ENCODE results near the gene LGMN. TPM values are rescaled to one million over a fixed set of nuclear protein-coding genes. Genes with fewer than 3 reads are reported as not detected.
A peak's percentile ranks its signal among the peaks of the same experiment; 100 is the strongest.

The LGMN gene
- total RNA-seq, 1 donor, result 4.6 TPM

GRCh38 chr14:92702441-92702918 is 45.9 kb downstream of the LGMN start:
- no peak for DNase-seq (ENCODE audit: low read depth in 2 of 3, low spot score in 2 of 3)

- no peak for DNase-seq (ENCODE audit: low read depth in 2 of 3, low spot score in 2 of 3)
Observed at GRCh38 chr14:92701826-92702225, 46.6 kb downstream of the LGMN start.

GRCh38 chr14:92698393-92698792 is 50.0 kb downstream of the LGMN start:
- no peak for DNase-seq (ENCODE audit: low read depth in 2 of 3, low spot score in 2 of 3)

- peak in 1 of 3 donors; percentile 42 for DNase-seq (ENCODE audit: low read depth in 2 of 3, low spot score in 2 of 3)
Observed at GRCh38 chr14:92696366-92696765, 52.1 kb downstream of the LGMN start.

GRCh38 chr14:92695562-92695961 is 52.9 kb downstream of the LGMN start:
- no peak for DNase-seq (ENCODE audit: low read depth in 2 of 3, low spot score in 2 of 3)

- DNase-seq (ENCODE audit: low read depth in 2 of 3, low spot score in 2 of 3), result no peak
Observed at GRCh38 chr14:92694807-92695206, 53.6 kb downstream of the LGMN start.

- DNase-seq (ENCODE audit: low read depth in 2 of 3, low spot score in 2 of 3), result no peak
Observed at GRCh38 chr14:92693998-92694795, 54.2 kb downstream of the LGMN start.

GRCh38 chr14:92692822-92693226 is 55.6 kb downstream of the LGMN start:
- DNase-seq (ENCODE audit: low read depth in 2 of 3, low spot score in 2 of 3), result peak in 2 of 3 donors; percentile 83 to 95

- DNase-seq (ENCODE audit: low read depth in 2 of 3, low spot score in 2 of 3), result peak in 2 of 3 donors; percentile 48 to 62
Observed at GRCh38 chr14:92690171-92691011, 58.0 kb downstream of the LGMN start.

- no peak for DNase-seq (ENCODE audit: low read depth in 2 of 3, low spot score in 2 of 3)
Observed at GRCh38 chr14:92688434-92689375, 59.7 kb downstream of the LGMN start.

GRCh38 chr14:92687681-92688433 is 60.6 kb downstream of the LGMN start:
- DNase-seq (ENCODE audit: low read depth in 2 of 3, low spot score in 2 of 3), result no peak

- DNase-seq (ENCODE audit: low read depth in 2 of 3, low spot score in 2 of 3), result peak in 1 of 3 donors; percentile 58
Observed at GRCh38 chr14:92686900-92687427, 61.5 kb downstream of the LGMN start.

- no peak for DNase-seq (ENCODE audit: low read depth in 2 of 3, low spot score in 2 of 3)
Observed at GRCh38 chr14:92686411-92686899, 62.0 kb downstream of the LGMN start.

GRCh38 chr14:92685784-92686355 is 62.6 kb downstream of the LGMN start:
- no peak for DNase-seq (ENCODE audit: low read depth in 2 of 3, low spot score in 2 of 3)

GRCh38 chr14:92684801-92685560 is 63.4 kb downstream of the LGMN start:
- DNase-seq (ENCODE audit: low read depth in 2 of 3, low spot score in 2 of 3), result no peak

GRCh38 chr14:92683041-92683440 is 65.4 kb downstream of the LGMN start:
- no peak for DNase-seq (ENCODE audit: low read depth in 2 of 3, low spot score in 2 of 3)

- peak; percentile 51 to 86 (median 78) for DNase-seq (ENCODE audit: low read depth in 2 of 3, low spot score in 2 of 3)
Observed at GRCh38 chr14:92680781-92681650, 67.4 kb downstream of the LGMN start.
